GM18868 (cell line): ENCODE measurements around the gene PRR20B.
"Not testable (repeated sequence)": the region's sequence is repeated elsewhere in the genome, so short reads cannot be mapped to it uniquely, and the experiment has no call there.

ENCODE experiments used
- ATAC-seq: cut with Tn5 transposase; IDR thresholded peaks from one replicate; pipeline ENCODE4 v1.9.1; 2021; ENCODE audit warnings: mild to moderate bottlenecking, moderate library complexity; ENCODE audit not compliant: unreplicated experiment

The PRR20B gene

DNA sequence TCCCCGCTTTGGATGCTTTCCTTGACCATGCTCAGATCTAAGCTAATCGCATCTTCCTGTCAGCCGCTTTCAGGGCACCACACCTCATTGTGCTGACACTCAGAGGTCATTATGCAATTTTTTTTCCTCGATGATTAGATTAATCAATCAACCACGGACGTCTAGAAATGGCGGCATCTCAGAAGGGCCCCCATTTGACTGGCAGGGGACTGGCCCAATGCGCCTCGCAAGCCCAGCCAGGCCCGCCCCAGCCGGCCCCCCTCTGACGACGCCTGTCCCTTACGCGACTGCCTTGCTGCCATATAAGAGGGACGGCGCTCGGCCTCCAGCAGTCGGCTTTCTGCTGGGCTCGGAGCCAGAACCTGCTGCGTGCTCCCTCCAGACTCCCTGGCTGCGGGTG lies at the start of gene PRR20B:
PRR20B (plus strand) TSS at position 301 of the 400 bp plus-strand sequence. CDS start 387 bp downstream, outside the sequence.
- not testable (repeated sequence) for ATAC-seq

DNA sequence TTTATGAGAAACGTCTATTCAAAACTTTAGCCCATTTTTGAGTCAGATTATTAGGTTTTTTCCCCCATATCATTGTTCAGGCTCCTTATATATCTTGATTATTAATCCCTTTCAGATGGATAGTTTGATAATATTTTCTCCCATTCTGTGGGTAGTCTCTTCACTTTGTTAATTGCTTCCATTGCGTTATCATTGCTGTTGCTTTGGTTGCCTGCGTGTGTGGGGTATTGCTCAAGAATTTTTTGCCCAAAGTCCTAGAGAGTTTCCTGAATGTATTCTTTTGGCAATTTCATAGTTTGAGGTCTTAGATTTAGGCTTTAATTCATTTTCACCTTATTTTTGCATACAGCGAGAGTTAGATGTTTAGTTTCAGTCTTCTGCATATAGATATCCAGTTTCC lies 32.3 kb upstream of the PRR20B start:
- ATAC-seq = no peak

DNA sequence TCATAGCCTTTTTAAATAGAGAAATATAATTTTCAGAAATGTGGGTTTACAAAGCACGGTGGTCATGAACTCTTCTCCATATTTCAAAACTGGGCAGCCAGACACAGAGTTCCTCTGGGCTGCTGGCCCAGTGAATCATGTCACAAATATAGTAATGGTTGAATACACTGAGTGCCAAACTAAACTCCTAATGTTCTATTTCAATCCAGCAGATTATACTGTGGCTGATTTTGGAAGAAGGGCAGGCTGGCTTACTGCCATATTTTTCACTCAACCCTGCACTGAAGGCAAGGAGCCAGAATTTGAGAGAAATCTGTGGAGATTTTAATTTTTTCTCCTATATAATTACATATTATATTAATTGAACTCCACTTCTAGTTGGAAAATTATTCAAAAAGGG lies 23.6 kb upstream of the PRR20B start:
- ATAC-seq = no peak

DNA sequence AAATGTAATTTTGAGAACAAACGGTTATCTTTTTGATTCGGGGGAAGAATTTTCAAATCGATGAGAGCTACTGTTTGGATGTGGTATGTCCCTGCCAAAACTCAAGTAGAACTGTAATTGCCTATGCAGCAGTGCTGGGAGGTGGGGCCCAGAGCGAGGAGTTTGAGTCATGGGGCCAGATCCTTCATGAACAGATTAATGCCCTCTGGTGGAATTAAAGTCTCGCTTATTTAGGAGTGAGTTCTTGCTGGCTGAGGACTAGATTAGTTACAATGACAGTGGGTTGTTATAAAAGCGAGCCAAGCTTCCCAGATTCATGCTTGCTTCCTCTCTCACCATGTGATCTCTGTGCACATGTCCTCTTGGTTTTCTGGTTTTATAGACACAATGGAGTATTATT lies 18.4 kb upstream of the PRR20B start:
- ATAC-seq = no peak

DNA sequence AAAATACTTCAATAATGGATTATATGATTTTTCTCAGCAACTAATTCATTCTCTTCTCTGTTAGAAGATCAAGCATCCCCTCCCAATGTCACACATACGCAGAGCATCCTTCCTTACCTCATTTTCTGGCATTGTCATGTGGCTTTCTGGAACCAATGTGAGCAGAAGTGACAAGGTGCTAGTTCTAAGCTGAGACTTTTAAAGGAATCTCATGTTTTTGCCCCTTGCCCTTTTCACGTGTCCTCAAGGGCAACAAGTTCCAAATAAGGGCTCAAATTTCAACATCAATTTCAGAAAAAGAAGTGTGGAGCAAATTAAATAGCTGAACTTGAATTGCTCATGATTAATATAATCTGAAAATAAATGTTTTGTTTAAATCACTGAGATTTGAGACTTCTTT lies 11.2 kb upstream of the PRR20B start:
- ATAC-seq = no peak

DNA sequence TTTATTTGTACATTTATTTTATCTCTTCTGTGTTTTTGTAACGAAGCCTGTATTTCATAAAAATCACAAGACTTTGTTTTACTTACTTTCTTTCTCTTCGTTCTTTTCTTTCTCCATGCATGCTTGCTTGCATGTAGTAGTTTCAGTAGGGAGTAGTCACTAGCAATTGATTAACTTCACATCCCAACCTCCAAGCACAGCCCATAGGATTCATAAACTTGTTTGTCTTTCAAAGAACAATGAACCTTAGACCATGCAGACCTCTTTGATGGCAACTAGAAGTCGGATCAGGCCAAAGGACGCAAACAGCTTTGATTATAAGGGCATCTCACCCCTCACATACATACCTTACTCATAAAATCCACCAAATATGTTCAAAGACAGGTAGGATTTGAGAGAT lies 9.7 kb upstream of the PRR20B start:
- no peak for ATAC-seq

DNA sequence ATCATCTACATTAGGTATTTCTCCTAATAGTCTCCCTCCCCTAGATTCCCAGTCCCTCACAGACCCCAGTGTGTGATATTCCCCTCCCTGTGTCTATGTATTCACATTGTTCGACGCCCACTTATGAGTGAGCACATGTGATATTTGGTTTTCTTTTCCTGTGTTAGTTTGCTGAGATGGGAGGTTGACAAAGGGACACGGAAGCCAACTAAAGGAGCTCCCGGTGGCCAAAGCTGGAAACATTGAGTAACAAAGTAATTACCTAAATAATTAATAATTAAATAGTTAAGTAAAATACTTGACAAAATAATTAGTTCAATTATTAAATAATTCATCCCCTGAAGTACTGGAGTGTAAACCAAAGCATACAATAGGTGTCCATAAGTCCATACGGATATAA lies 8.3 kb upstream of the PRR20B start:
- no peak for ATAC-seq

DNA sequence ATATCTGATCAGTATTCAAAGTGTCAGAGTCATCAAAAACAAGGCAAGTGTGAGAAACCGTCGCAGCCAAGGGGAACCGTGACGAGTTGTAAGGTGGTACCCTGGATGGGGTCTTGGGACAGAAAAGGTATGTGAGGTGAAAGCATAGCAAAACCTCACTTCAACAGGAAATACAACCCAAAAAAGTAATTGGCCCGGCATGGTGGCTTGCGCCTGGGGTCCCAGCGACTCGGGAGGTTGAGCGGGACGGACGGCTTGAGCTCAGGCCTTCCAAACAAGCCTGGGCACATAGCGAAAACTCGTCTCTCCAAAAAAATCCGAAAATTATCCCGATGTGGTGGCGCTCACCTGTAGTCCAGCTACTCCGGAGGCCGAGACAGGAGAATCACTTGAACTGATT lies 7.5 kb upstream of the PRR20B start:
- not testable (repeated sequence) for ATAC-seq

DNA sequence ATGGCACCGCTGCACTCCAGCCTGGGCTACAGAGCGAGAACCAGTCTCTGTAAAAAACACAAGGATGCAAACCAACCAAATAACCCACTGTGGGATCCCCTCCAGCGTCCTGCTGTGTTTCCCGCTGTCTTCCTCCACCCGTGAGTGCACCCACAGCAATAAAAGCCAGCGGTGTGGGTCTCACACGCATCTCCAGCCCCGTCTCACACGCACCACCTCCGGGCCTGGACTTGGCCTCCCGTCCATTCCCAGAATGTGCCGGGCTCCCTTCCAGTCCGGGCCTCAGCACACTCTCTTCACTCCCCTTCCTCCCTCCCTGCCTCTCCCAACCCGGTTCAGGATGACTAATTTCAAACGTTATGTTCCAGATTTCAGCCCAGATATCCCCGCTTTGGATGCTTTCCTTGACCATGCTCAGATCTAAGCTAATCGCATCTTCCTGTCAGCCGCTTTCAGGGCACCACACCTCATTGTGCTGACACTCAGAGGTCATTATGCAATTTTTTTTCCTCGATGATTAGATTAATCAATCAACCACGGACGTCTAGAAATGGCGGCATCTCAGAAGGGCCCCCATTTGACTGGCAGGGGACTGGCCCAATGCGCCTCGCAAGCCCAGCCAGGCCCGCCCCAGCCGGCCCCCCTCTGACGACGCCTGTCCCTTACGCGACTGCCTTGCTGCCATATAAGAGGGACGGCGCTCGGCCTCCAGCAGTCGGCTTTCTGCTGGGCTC lies 6.9 kb upstream of the PRR20B start, which contains the start of gene PRR20A:
PRR20A (plus strand) TSS at position 684 of the 734 bp plus-strand sequence. CDS start 387 bp downstream, outside the sequence.
- not testable (repeated sequence) for ATAC-seq

DNA sequence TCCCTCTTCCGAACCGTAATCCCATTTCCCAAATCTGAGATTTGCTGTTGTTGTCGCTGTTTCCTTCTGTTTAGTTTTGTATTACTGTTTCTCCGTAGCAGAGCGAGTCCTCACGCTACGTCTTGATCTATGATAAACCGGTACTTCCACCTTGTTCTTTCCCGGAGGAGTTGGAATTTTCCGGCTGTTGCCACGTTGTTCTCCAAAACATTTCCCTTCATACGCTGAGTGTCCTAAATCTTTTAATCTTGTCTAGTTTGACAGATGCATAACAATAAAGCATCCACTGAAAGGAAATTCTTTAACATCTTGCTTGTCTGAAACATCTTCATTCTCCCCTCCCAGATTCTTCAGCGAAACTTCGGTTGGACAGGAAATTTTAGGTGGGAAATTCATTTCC lies 818 bp downstream of the PRR20B start:
- not testable (repeated sequence) for ATAC-seq

DNA sequence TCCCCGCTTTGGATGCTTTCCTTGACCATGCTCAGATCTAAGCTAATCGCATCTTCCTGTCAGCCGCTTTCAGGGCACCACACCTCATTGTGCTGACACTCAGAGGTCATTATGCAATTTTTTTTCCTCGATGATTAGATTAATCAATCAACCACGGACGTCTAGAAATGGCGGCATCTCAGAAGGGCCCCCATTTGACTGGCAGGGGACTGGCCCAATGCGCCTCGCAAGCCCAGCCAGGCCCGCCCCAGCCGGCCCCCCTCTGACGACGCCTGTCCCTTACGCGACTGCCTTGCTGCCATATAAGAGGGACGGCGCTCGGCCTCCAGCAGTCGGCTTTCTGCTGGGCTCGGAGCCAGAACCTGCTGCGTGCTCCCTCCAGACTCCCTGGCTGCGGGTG lies 6.5 kb downstream of the PRR20B start, which contains the start of gene PRR20C:
PRR20C (plus strand) TSS at position 301 of the 400 bp plus-strand sequence. CDS start 387 bp downstream, outside the sequence.
- not testable (repeated sequence) for ATAC-seq

DNA sequence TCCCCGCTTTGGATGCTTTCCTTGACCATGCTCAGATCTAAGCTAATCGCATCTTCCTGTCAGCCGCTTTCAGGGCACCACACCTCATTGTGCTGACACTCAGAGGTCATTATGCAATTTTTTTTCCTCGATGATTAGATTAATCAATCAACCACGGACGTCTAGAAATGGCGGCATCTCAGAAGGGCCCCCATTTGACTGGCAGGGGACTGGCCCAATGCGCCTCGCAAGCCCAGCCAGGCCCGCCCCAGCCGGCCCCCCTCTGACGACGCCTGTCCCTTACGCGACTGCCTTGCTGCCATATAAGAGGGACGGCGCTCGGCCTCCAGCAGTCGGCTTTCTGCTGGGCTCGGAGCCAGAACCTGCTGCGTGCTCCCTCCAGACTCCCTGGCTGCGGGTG lies 13.0 kb downstream of the PRR20B start, which contains the start of gene PRR20D:
PRR20D (plus strand) TSS at position 301 of the 400 bp plus-strand sequence. CDS start 387 bp downstream, outside the sequence.
- ATAC-seq = not testable (repeated sequence)

DNA sequence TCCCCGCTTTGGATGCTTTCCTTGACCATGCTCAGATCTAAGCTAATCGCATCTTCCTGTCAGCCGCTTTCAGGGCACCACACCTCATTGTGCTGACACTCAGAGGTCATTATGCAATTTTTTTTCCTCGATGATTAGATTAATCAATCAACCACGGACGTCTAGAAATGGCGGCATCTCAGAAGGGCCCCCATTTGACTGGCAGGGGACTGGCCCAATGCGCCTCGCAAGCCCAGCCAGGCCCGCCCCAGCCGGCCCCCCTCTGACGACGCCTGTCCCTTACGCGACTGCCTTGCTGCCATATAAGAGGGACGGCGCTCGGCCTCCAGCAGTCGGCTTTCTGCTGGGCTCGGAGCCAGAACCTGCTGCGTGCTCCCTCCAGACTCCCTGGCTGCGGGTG lies 19.6 kb downstream of the PRR20B start, which contains the start of gene PRR20E:
PRR20E (plus strand) TSS at position 301 of the 400 bp plus-strand sequence. CDS start 387 bp downstream, outside the sequence.
- ATAC-seq = not testable (repeated sequence)

DNA sequence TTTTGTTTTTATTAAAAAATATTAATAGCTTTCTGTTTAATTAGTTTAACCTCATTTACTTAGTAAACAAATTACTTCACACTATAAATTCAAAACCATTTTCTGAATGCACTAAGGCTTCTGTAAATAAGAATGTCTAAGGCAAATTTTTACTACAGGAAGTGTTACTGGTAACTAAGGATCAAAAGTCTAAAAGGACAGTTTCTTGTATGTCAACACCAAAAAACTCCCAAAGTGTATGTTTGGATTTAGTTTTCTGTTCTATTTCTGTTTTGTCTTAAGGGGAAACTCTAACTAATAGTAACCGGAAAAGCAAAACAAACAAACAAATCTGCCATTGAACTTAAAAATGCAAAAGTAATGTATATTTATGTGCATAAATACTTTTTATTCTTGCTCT lies 44.4 kb downstream of the PRR20B start:
- no peak for ATAC-seq
